GM21526 (cell line): ENCODE data around the gene CHST6.
A peak's percentile ranks its signal among the peaks of the same experiment; 100 is the strongest.
"Not testable (repeated sequence)": the region's sequence is repeated elsewhere in the genome, so short reads cannot be mapped to it uniquely, and the experiment has no call there.

Source experiments
- ATAC-seq: cut with Tn5 transposase; IDR thresholded peaks from one replicate; pipeline ENCODE4 v1.9.1; 2021; ENCODE audit warnings: moderate library complexity; ENCODE audit not compliant: unreplicated experiment, low FRiP score

CHST6 gene

DNA sequence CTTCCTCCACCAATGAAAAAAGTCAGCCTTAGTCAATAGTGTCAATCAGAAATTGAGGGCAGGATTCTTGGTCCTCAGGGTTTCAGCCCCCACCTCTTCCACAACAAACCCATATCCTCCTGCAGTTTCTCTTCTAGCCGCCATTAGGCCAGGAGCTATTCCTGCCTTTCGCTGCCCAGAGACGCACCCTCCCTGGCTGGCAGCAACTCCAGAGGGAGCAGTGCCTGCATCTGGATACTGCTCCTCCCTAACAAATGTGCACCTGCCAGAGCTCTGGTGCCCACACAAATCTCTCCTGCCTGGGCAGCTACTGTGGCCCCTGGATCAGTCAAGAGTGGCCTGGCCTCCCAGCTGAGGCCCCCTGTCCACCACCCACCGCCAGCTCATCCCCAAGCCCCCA lies 38.8 kb downstream of the CHST6 start:
- ATAC-seq, result not testable (repeated sequence)

DNA sequence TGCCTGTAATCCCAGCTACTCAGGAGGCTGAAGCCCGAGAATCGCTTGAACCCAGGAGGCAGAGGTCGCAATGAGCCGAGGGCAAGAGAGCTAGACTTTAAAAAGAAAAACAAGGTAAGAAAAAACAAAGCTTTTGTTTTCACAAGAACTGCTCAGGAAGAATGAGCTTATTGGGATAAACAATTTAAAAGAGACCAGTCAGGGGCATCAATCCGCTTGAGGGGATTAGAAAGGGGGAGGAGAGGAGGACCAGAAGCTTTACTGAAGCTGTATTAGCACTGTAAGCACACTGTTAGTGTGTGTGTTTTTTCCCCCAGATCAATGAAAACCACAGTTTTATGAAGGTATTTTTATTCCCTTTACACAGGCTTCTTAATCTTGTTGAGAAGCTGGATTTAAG lies 39.6 kb downstream of the CHST6 start:
- no peak for ATAC-seq

DNA sequence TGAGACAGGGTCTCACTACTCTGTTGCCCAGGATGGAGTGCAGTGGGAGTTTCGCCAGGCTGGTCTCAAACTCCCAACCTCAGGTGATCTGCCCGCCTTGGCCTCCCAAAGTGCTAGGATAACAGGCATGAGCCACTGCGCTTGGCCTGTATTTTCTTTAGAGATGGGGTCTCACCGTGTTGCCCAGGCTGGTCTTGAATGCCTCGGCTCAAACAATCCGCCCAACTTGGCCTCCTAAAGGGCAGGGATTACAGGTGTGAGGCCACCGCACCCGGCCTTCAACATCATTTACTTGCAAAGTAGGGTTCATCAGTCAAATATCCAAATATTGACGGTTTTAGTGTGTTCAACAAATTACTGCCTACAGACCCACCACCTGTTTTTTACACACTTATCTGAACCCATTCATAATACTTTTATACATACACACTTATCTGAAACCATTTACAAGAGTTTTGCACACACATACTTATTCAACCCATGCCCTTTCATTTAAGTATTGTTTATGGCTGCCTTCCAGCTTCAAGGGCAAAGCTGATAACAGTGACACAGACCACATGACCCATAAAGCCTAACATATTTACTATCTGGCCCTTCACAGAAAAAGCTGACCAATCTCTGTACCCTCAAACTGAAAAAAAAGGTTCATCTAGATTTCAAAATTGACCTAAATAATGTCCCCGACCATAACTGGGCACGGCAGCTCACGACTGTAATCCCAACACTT lies 42.6 kb downstream of the CHST6 start:
- ATAC-seq, result no peak

DNA sequence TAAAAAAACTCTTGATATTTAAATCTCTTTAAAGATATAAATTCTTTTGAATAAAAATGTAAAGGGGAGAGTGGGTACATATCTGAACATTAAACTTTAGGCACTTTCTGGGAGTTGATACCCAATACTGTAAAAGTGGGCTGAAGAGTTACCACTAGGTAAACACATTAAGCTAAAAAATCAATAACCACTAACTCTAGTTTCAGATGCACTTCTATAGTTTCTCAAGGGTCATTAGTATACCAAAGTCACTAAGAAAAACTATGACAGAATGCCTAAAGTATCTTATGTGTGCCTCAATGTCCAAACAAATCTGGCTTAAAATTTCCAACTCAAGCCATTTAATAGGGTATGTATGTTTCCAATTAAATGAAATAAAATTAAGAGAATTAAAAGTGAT lies 48.8 kb downstream of the CHST6 start:
- no peak for ATAC-seq

DNA sequence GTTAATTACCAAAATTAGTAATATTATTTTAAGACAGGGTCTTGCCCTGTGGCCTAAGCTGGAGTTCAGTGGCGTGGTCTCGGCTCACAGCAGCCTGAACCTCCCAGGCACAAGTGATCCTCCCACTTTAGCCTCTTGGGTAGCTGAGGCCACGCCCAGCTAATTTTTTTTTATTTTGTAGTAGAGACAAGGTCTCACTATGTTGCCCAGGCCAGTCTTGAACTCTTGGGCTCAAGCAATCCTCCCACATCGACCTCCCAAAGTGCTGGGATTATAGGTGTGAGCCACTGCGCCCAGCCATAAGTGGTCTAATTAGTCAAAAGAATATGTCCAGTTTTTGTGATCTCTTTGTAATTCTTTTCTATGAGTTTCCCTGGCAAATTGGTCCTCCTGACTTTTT lies 49.9 kb downstream of the CHST6 start:
- no peak for ATAC-seq

DNA sequence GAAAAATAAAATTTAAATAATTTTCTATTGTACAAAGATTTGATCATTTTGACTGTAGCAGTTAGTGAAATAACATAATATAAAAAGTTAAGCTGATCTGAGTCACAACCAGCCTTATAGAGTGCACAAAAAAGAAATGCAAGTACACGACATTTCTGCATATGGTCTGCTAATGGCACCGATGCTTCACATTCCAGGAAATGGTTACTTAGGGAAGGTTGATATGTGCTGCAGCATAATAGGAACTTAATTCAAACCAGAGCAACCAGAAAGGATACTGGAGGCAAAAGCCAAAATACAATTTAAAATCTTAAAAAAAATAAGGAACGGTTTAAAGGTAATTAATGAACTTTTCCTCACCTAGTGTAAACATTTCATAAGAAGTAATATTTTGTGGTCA lies 51.9 kb downstream of the CHST6 start:
- no peak for ATAC-seq

DNA sequence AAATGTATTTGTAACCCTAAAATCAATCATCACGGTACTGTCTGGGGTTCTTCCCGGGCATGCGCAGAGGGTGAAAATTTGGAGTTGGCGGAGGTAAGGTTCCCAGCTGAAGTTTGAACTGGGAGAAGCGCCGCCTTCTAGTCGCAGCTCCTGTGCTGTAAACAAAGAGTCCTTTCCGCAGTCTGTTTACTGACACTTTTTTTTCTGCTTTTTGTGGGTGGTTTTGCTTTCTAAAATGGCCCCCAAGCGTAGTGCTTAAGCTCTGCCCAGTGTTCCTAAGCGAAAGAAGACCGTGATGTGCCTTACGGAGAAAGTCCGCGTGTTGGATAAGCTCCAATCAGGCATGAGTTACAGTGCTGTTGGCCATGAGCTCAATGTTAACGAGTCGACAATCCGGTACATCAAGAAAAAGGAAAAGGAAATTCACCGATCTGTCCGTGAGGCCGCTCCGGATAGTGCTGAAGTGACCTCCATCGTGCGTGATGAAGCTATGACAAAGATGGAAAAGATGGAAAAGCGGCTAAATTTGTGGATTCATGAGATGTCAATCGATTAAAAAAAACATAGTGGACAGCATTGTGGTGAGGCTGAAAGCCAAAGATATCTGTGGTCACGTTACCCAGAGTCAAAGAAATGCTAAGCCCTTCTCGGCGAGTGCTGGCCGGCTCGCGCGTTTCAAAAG lies 61.4 kb downstream of the CHST6 start:
- ATAC-seq, result peak; percentile 62

DNA sequence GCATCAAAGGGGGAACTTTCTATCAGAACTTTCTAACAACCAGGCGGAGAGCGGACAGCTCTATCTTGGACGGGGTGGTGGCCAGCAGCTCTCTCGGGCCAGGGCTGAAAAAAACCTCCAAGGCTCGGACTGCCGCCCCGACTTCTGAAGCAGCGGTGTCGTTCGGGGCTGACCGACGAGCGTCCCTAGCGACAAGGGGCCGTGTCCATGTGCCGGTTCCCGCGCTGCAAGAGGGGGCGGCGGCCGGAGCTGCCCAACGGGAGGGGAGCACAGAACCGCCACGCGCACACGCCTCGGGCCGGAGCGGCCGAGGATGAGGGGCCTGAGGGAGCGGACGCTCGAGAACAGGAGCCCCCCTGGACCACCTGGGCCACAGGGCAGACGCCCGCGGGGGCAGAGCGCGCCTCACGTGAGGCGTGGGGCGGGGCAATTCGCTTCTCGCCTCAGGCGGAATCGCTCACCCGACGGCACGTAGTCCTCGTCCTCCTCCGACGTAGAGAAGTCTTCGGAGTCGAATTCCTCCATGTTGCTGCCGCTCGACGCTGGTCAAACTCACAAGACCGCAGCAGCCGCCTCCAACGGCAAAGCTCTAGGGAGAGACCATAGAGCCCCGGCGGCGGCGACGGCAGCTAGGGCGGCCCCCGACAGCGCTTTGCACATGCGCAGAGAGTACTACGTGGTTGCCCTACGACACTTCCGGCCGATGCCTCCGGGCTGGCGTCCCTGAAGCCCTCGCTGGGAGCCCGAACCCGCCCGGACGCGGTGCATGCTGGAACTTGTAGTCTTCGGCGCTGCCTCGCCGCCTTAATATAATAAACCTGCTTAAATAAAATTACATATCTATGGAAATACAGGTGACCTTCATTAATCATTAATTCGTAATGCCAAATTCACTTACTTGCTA lies 62.2 kb downstream of the CHST6 start, which contains the start of gene CFDP1:
TSS of gene CFDP1 (minus strand) at position 676 of the 904 bp plus-strand sequence. CDS start at position 525, 151 bp downstream.
- ATAC-seq, result peak; percentile 89

DNA sequence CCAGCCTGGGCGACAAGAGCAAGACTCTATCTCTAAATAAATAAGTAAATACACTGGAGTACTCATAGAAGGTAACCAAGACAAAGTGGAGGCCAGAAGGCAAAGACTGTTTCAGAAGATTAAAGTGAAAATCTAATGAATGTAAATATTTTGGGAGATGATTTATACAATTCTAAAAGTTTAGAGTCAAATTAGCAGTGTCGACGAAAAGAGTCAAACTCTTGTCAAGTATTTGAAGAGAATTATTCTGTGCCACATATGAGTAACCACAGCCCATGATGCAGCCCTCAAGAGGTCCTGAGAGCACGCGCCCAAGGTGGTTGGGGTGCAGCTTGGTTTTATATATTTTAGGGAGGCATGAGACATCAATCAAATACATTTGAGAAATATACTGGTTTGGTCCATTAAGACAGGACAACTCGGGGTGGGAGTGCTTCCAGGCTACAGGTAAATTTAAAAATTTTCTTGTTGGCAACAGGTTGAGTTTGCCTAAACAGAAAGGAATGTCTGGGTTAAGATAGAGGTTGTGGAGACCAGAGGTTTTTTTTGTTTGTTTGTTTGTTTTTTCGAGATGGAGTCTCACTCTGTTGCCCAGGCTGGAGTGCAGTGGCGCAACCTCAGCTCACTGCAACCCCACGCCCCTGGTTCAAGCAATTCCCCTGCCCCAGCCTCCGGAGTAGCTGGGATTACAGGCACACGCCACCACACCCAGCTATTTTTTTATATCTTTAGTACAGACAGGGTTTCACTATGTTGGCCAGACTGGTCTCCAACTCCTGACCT lies 65.4 kb downstream of the CHST6 start:
- no peak for ATAC-seq

DNA sequence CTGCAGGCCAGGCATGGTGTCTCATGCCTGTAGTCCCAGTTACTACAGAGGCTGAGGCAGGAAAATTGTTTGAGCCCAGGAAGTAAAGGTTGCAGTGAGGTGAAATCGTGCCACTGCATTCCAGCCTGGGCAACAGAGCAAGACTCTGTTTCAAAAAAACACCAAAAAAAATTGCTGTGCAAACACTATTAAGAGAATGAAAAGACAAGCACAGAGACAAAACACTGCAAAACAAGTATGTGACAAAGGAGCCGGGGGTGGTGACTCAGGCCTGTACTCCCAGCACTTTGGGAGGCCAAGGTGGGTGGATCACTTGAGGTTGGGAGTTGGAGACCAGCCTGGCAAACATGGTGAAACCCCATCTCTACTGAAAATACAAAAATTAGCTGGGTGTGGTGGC lies 68.7 kb downstream of the CHST6 start:
- not testable (repeated sequence) for ATAC-seq

DNA sequence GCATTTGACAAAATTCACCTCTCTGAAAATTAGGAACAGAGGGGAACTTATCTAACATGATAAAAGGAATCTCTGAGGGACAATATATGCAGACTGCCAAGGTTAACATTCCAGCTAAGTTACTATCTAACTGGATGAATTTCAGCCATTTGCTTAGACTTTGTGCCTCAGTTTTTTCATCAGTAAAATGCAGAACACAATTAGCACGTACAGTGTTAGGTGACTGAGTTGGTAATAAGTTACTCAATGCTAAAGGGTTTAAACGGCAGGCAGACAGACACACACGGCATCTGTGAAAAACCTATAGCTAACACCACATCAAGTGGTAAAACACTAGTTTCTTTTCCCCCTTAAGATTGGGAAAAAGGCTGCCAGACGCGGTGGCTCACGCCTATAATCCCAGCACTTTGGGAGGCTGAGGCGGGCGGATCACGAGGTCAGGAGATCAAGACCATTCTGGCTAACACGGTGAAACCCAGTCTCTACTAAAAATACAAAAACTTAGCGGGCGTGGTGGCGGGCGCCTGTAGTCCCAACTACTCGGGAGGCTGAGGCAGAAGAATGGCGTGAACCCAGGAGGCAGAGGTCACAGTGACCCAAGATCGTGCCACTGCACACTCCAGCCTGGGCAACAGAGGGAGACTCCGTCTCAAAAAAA lies 71.0 kb downstream of the CHST6 start:
- ATAC-seq, result not testable (repeated sequence)

DNA sequence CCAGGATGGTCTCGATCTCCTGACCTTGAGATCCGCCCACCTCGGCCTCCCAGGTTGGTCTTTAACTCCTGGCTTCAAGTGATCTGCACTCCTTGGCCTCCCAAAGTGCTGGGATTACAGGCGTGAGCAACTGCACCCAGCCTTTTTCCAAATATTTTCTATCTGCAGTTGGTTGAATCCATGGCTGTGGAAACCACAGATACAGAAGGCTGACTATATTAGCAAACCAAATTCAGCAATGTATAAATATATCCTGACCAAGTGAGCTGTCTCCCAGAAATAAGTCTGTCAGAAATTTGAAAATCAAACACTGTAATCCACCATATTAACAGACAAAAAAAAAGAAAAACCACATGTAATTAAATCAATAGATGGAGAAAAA lies 71.5 kb downstream of the CHST6 start:
- ATAC-seq, result no peak
